CD4-positive, alpha-beta T cell treated with Interleukin-12 subunit alpha and Interleukin-12 subunit beta, for 1 hour (primary cell): Measurements from ENCODE around the gene HTD2.
A peak's percentile ranks its signal among the peaks of the same experiment; 100 is the strongest.
"Not testable (repeated sequence)": the region's sequence is repeated elsewhere in the genome, so short reads cannot be mapped to it uniquely, and the experiment has no call there.

Experiments used
- DNase-seq: peaks from one replicate; pipeline ENCODE4 v3.0.0-alpha.2; 2020

The HTD2 gene

DNA sequence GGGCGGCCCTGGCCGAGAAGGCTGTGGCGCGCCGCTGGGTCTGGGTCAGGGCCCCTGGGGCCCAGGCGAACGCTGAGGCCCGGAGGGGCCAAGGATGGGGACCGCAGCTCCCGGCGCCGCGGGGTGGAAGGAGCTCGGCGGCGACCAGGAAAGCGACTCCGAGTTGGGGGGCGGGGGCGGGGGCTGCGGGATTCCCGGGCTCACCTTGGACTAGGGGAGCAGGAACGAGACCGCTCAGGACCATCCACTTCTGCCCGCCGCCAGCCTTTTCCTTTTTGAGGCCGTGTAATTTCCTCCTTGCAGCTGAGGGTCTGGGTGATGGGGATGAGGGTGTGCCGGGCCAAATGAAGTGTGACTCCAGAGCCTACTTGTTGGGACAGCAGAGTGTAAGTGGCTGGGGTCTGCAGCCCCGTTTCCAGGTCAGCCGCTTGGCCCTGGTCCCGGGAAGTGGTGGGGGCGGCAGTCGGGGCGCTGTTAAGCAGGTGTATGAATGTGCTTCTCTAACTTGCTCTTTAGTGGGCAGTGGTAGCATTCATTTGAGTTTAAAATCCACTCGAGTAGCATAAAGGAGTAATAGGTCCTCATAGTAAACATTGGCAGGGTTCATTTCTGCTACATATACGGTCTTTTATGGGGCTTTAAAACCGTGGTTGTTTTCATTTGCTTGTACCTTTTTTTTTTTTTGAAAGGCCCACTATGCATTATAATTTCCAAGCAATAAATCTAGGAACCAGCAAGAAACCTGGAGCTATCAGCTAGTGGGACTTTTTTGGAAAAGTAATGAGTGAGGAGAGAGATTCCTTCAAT, 27.1 kb downstream of the HTD2 start:
- DNase-seq, result peak; percentile 23

DNA sequence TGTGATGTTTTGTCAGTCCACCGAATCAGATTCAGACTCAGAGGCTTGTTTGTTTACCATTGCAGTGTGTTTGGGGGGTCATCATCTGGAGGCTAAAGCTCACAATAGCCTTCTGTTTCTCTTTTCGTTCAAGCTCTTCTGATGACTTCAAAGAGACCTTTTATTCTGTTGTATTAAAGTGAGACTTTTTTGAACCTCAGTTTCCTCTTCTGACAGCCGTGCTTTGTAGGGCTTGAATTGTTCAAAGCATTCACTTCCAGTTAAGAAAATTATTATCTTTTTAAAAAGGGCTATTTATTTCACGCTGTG, 27.6 kb downstream of the HTD2 start:
- DNase-seq, result no peak

DNA sequence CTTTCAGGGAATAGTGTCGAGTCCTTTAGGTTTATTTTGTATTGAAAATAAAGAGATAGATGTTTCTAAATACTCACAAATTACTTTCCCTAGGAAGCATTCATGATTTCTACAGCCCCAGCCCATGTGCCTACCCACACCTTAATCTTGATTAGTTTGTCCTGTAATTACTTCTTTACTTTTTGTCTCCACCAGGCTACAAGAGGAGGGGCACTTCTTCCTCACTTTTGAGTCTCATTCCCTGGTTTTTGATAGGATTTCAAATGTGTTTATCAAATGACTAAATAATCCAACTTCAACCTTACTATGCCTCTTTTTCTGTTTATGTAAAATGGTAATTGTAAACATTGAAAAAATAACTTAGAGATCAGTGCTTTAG, 28.2 kb downstream of the HTD2 start:
- no peak for DNase-seq

DNA sequence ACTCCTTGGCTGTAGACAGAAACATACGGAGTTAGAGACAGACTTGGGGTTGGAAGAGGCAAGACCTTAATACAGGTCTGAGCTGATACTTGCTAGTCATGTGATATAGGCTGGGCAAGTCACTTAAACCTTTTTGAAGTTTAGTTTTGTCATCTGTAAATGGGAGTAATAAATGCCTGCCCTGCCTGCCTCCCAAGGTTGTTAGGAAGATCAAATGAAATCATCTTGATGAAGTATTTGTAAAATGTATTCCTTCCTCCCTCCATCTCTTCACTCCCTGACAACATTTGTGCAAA, 29.3 kb downstream of the HTD2 start:
- DNase-seq, result no peak

DNA sequence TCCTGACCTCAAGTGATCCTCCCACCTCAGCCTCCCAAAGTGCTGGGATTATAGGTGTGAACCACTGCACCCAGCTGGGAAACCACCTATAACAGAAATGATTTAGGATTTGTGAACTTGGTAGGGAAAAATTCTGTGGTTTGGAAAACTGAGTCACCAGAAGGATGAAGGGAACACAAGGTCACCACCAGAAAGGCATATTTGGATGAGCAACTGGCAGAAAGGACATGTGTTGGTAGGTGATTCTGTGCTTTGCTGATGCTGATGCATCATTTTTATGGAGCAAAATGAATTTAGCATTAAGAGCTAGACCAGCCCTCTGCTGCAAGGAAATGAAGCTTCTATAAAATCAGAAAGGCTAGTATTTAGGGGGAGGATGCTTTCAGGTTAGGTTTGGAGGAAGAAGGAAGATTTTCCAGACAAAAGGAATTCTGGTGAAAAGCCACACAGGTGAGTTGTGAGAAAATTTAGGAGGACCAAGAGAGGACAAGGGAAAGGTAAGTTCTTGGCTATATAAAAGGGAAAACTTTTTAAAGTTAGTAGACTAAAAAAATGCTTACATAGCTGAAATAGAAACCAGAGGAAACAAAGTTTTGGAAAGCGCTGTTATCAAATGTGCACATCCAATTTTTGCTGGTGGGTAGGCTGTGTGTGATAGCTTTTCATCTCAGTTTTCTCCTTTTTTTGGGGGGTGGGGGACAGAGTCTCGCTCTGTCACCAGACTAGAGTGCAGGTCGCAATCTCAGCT, 30.0 kb downstream of the HTD2 start:
- no peak for DNase-seq

DNA sequence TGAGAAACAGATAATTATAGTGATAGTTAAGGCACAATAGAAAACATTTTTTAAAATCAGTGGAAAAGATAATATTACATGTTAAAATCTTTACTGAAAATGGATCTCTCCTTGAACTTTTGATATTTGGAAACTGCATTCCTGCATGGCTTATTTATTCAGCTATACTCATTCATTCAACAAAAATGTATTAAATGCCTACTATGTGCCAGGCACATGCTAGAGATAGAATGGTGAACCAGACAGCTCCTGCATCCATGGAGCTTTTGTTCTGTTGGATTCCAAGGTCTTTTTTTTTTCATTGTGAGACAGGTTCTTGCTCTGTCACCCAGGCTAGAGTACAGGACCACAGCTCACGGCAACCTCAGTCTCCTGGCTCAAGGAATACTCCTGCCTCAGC, 30.9 kb downstream of the HTD2 start:
- DNase-seq, result no peak

DNA sequence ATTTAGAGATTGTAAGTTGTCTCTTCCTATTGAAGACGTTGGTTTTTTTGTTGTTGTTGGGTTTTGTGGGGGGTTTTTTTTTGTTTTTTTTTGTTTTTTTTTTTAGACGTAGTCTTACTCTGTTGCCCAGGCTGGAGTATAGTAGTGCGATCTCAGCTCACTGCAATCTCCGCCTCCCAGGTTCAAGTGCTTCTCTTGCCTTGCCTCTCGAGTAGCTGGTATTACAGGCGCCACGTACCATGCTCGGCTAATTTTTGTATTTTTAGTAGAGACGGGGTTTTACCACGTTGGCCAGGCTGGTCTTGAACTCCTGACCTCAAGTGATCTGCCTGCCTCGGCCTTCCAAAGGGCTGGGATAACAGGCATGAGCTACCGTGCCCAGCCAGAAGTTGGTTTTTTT, 32.8 kb downstream of the HTD2 start:
- DNase-seq, result not testable (repeated sequence)

DNA sequence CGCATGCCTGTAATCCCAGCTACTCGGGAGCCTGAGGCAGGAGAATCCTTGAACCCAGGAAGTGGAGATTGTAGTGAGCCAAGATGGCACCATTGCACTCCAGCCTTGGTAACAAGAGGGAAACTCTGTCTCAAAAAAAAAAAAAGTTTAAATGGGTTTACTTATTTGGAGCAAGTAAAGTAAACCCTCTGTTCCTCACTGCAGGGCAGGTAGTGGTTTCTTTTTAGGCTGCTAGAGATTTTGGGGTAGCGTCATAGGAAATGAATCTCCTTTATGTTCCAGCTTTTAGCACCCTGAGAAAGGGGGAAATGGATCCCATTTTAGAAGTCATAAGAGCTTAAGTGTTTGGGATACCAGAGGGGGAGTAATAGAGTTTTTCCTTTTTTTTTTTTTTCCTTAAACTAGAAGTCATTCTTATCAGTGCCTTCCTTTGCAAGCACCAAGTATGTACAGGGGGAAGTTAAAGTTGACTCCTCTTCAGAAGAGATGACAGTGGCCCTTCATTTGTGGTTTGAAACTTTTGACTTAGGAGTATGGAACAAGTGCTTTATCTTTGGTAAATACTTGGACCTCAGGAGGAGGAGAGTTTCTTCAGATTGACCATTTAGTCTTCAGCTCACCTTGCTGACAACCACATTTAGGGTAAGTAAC, 34.4 kb downstream of the HTD2 start:
- no peak for DNase-seq

DNA sequence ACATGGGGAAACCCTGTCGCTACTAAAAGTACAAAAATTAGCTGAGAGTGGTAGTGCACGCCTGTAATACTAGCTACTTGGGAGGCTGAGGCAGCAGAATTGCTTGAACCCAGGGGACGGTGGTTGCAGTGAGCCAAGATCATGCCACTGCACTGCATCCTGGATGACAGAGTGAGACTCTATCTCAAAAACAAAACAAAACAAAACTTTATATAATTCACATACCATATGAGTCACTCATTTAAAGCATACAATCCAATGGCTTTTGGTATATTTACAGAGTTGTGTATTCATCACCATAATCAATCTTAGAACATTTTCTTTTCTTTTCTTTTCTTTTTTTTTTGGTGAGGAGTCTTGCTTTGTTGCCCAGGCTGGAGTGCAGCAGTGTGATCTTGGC, 35.1 kb downstream of the HTD2 start:
- no peak for DNase-seq

DNA sequence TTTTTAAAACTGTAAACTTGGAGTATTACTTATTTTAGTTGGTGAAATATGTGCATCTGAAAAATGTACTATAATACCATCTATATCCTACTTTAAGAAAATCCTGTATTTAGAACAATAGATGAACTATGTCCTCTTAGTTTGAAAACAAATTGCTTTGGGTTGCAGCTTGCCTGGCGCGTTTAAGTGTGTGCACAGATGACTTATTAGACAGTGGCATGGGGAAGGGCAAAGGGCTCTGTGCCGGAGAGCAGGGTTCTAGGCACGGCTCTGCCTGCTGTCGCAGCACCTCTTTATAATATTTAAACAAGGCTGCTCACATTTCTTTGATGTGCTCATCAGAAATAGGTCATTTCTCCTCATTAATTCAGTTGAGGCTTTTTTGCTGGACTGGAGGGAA, 36.4 kb downstream of the HTD2 start:
- no peak for DNase-seq

DNA sequence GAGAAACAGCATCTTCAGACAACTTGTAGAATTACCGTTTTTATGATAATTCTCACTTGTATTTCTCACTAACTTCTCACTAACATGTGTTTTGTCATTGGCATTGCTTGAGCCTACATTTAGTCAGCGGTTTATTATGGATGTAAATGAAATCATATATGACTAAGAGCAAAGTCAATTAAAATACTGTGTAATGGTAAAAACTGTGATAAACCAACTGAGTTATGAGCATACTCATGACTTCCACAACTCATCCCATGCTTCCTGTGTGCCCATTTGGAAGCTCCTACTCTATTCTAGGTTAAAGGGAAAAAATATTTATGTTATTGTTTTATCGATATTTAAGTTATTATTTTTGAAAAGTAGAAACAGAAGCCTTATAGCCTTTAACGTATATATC, 39.1 kb downstream of the HTD2 start:
- no peak for DNase-seq

DNA sequence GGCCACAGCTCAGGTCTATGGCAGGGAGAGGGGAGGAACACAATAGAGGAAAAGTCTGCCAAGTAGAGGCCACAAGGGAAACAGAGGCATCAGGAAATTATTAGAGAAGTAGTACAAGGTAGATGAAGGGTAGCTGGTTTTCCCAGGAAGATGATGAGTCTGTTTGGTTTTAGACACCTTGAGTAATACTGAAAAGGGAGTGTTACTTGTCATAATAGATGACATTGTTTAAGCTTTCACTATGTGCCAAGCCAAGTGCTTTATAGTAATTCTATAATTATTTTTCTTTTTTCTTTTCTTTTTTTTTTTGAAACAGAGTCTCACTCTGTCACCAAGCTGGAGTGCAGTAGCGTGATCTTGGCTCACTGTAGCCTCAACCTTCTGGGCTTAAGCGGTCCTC, 40.0 kb downstream of the HTD2 start:
- no peak for DNase-seq

DNA sequence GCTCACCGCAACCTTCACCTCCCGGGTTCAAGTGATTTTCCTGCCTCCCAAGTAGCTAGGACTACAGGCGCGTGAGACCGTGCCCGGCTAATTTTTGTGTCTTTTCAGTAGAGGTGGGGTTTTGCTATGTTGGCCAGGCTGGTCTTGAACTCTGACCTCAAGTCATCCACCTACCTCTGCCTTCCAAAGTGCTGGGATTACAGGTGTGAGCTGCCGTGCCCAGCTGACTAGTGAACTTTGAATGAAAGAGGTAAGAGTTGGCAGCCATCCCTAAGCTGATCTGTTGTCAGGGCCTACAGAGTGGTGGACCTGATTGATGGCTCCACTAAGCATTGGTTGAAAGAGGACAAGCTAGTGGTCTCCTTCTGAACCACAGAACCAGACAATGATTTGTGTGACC, 41.7 kb downstream of the HTD2 start:
- no peak for DNase-seq

DNA sequence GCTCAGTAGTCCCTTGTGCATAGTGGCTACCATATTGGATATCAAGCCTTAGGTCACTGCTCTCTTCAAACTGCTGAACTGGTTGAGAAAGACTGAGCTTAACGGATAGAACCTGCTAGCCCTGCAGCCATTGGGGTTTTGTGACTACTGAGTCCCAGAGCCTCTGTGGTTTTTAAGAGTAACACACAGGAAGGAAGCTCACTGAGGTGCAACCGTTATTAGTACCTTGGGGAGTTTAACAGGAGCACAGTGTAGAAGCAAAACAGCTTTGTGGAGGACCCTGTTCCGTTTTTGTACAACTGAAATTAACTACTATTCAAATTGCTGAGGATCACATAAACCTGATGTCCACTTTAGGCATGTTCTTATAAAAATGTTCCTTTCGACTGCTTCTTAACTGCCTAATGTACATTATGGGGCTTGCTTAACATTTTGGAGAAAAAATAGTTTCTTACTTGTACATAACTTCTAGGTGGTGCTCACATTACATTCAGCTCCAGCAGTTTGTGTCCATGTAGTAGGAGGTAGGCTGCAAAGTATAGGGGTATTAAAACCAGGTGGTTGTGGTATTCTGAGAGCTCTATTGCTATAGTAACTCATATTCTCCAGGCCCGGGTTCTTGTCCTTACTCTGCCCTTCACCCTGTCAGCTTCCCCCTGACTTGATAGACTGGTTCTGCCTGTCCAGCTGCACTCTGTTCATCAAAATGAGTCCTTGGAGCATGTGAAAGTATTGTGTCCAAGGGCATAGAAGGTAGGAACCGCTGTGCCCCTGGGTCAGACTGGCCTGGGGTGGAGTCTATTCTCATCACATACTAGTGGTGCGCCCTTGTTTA, 43.7 kb downstream of the HTD2 start:
- DNase-seq, result peak; percentile 13

DNA sequence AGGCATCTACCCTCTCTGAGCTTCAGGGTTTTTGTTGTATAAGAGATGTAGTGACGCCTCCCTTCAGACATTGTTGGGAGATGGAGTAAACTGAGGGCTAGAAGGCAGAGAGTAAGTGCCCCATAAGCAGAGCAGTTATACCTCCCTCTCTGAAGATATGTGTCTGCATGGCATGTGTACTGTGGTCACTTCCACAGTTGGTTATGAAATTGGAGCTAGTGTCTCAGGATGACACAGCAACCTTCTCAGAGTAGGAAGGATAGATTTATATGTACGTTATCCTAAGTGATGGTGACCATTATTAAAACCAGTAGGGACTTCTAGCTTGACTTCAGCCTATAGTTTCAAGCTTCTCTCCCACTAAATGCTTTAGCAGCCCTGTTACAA, 44.3 kb downstream of the HTD2 start:
- DNase-seq, result no peak

DNA sequence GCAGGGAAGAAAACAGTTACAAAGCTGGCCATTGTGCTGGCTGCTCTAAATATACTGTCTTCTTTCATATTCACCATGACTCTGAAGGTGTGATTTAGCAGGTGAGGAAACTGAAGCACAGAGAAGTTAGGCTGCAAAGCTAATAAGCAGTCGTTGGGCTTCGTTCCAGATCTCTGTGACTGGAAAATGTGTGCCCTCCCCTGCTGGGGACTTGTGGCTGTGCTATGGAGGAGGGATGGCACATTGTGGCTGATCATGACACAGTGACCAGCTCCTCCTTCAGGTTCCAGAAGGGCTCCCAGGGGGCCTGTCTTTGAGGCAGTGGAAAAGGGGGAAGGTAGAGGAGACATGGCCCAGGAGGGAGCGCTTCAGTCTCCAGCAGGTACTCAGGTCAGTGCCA, 45.6 kb downstream of the HTD2 start:
- DNase-seq, result no peak

DNA sequence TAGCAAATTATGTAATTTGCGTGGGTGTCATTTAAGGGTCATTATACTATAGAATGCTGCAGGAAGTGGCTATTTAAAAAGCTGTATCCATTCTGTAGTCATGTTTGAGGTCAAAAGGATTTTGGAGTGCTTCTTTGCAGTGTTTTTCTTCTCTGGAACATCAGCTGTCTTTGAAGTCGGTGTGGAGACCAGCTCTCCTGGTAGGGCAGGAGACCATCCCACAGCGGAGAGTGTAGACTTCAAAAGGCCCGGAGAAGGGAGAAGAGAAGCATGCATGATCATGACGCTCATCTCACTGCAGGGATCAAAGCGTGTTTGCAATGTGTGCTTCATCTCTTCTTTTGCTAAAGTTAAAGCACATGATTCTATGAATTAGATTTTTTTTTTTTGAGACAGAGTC, 46.3 kb downstream of the HTD2 start:
- DNase-seq, result no peak

DNA sequence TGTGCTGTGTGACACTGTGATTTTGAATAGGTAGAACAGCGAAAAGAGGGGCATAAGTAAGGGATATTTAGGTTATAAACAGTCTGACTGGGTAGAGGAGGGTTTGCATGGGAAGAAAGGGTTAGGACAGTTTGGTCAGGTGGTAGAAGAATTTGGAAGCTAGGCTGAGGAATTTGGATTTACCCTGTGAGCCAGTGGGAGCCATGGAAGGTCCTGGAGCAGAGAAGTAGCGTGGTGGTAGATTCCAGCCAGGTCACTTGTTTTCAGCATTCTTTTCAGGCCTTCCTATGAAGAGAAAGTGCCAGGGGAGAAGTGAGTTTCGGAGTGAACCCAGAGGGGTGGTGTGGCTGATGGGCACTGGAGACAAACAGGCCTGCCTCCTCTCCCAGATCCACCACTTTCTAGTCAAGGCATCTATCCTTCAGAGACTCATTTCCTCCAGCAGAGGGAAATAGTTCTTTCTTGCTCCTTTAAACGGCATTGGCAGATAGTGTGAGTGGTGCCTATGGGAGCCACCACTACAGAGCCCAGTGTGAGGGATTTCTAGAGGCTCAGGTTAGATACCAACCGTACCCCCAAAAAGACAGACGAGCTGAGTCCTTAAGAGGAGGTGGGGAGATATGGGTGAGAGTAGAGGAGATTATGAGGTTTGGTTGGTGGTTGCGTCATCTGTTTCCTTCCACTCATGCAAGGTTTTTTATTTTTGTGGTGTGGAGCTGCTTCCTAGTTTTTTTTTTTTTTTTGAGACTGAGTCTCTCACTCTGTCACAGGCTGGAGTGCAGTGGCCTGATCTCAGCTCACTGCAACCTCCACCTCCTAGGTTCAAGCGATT, 47.6 kb downstream of the HTD2 start:
- DNase-seq, result peak; percentile 17

DNA sequence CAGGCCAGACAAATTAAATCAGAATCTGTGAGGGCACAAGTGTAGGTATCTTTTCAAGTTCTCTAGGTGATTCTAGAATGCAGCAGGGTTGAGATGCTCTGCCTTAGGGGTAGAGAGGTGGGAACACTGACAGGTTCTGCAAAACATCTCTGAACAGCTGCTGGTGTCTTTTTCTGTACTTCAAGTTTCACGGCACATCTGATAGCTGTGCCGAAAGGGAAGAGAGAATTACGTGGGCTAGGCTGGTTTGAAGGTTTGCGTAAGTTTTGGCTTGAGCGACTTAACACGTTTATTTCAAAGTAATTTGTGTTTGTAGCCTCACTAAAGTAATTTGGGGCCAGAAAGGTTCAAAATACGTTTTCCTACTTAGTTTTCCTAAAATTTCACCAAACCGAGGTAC, 48.9 kb downstream of the HTD2 start:
- no peak for DNase-seq

DNA sequence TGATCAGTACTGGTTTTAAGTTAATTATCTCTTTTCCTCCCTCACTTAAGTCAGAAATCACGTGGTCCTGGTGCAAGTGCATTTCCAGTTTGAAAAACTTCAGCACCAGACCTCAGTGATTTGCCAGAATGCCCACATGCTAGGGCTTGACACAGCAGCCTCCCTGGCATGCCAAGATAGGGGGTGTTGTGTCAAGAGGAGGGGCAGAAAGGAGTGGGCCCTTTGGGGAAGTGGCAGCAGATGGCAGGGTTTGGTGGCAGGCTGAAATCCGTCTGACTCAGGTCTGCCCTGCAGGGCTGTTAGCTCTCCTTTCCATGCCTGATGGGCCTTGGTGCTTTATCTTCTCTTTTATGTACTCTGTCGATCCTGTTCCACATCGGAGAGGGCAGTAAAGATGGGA, 49.7 kb downstream of the HTD2 start:
- no peak for DNase-seq

DNA sequence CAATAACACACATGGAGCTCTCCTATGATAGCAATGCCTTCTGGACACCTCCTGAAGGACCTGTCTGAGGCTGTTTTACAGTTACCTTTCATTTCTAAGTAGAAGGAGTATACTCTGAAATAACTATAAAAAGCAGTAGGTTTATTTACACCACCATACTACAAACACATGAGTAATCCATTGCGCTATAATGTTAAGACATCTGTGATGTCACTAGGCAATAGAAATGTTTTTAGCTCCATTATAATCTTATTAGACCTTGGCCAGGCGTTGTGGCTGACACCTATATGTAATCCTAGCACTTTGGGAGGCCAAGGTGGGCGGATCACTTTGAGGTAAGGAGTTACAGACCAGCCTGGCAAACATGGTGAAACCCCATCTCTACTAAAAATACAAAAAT, 51.1 kb downstream of the HTD2 start:
- DNase-seq, result no peak

DNA sequence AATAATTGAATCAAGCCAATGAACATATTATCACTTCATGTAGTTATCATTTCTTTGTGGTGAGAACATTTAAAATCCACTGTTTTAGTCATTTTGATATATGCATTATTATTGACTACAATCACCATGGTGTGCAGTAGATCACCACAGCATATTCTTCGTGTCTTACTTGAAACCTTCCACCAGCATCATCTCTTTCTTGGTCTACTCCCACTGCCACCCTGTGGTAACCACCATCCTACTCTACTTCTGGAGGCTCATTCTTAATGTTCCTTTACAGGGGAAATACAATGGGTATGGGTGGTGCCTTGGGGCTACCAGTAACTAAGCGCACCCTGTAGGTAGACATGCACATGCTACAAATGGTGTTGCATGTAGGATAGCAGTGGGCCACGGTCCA, 51.8 kb downstream of the HTD2 start:
- no peak for DNase-seq

DNA sequence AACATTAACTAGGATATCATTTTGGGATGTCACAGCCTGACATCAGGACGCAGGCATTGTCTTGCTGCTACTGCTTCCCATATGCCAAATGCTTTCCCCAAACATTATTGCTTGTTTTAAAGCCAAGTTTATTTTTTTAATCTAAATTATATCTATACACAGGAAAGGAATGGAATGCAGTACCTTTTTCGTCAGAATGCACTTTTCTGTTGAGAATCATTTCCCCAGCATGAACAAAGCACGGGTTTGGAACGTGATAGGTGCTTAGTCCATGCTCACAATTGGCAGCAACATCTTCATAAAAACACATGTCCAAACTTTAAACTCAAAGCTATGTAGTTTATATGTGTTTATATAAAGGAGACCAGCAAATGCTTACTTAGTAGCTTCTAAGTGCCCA, 52.5 kb downstream of the HTD2 start:
- no peak for DNase-seq
